ENCODE measurements around the gene RGCC. TPM values are rescaled to one million over a fixed set of nuclear protein-coding genes. Genes with fewer than 3 reads are reported as not detected.

The RGCC gene
- total and polyA plus RNA-seq, 8 donors, result 93.4 to 196 (median 143) TPM

DNA sequence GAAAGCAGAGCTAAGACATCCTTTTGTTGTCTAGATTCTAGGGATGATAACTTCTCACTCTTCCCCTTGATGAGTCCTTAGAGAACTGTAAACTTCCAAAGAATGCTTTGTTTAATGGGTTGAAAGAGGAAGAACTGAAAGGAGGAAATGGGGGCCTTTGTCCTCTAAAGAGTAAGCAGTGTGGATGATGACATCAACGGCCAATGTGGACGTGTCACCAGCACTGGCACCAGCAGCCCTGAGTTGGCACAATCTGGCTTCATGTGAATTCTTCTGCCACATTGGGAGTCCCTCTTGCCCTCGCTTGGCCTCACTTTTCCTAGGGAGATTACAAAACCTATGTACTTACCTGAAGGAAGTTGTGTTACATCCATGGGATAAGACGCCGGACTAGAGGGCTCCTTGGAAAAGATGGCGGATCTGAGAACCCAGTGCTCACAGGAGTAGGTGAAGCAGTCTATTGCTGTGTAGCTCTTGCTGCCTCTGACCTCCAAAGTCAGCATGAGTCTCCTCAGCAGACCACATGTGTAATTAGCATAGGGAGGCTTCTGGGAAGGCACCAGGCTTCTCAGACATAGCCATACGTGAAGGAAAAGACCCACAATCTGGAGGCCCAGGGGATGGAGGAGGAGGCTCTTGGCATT lies 62.8 kb downstream of the RGCC start:
- no peaks in the 10 kb centered on the region for H3K36me3 ChIP-seq
- ATAC-seq (peak; percentile 63), DNase-seq (peak in 1 of 4 donors; percentile 48)
- no peaks in the 10 kb centered on the region for H3K4me1 ChIP-seq
- intact Hi-C loops (cut with DNase I), result no loop called here
- H3K4me3 ChIP-seq, result no peak overlapping the region
- no peak overlapping the region for H3K27ac ChIP-seq
- TF ChIP-seq, protein P1, sequence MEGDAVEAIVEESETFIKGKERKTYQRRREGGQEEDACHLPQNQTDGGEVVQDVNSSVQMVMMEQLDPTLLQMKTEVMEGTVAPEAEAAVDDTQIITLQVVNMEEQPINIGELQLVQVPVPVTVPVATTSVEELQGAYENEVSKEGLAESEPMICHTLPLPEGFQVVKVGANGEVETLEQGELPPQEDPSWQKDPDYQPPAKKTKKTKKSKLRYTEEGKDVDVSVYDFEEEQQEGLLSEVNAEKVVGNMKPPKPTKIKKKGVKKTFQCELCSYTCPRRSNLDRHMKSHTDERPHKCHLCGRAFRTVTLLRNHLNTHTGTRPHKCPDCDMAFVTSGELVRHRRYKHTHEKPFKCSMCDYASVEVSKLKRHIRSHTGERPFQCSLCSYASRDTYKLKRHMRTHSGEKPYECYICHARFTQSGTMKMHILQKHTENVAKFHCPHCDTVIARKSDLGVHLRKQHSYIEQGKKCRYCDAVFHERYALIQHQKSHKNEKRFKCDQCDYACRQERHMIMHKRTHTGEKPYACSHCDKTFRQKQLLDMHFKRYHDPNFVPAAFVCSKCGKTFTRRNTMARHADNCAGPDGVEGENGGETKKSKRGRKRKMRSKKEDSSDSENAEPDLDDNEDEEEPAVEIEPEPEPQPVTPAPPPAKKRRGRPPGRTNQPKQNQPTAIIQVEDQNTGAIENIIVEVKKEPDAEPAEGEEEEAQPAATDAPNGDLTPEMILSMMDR (IDR thresholded peaks at IDR 0.05), result no peak
- no peaks in the 10 kb centered on the region for H3K27me3 ChIP-seq
- no peaks in the 10 kb centered on the region for H3K9me3 ChIP-seq

Other genes starting within 250 kb of the RGCC start
- 10 to 100 TPM; 11.3 to 11.9 TPM for gene MTRF1, start 194.0 kb upstream of the RGCC start, total RNA-seq
- 10 to 100 TPM; 19.2 to 26.9 (median 22.3) TPM for gene MTRF1, start 194.0 kb upstream of the RGCC start, polyA plus RNA-seq (ENCODE audit: insufficient read length in 6 of 6)
- 10 to 100 TPM; 17.2 to 20.3 TPM for gene NAA16, start 146.3 kb upstream of the RGCC start, total RNA-seq
- gene NAA16, start 146.3 kb upstream of the RGCC start, polyA plus RNA-seq (ENCODE audit: insufficient read length in 6 of 6), result 10 to 100 TPM; 52.3 to 69.4 (median 59.5) TPM